HG03039 (cell line): ENCODE results near the gene DAGLA.
"Not testable (repeated sequence)": the region's sequence is repeated elsewhere in the genome, so short reads cannot be mapped to it uniquely, and the experiment has no call there.

Experiments
- ATAC-seq: cut with Tn5 transposase; IDR thresholded peaks from one replicate; pipeline ENCODE4 v1.9.1; 2021; ENCODE audit warnings: mild to moderate bottlenecking, moderate library complexity; ENCODE audit not compliant: unreplicated experiment

Gene DAGLA, protein sequence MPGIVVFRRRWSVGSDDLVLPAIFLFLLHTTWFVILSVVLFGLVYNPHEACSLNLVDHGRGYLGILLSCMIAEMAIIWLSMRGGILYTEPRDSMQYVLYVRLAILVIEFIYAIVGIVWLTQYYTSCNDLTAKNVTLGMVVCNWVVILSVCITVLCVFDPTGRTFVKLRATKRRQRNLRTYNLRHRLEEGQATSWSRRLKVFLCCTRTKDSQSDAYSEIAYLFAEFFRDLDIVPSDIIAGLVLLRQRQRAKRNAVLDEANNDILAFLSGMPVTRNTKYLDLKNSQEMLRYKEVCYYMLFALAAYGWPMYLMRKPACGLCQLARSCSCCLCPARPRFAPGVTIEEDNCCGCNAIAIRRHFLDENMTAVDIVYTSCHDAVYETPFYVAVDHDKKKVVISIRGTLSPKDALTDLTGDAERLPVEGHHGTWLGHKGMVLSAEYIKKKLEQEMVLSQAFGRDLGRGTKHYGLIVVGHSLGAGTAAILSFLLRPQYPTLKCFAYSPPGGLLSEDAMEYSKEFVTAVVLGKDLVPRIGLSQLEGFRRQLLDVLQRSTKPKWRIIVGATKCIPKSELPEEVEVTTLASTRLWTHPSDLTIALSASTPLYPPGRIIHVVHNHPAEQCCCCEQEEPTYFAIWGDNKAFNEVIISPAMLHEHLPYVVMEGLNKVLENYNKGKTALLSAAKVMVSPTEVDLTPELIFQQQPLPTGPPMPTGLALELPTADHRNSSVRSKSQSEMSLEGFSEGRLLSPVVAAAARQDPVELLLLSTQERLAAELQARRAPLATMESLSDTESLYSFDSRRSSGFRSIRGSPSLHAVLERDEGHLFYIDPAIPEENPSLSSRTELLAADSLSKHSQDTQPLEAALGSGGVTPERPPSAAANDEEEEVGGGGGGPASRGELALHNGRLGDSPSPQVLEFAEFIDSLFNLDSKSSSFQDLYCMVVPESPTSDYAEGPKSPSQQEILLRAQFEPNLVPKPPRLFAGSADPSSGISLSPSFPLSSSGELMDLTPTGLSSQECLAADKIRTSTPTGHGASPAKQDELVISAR

DNA sequence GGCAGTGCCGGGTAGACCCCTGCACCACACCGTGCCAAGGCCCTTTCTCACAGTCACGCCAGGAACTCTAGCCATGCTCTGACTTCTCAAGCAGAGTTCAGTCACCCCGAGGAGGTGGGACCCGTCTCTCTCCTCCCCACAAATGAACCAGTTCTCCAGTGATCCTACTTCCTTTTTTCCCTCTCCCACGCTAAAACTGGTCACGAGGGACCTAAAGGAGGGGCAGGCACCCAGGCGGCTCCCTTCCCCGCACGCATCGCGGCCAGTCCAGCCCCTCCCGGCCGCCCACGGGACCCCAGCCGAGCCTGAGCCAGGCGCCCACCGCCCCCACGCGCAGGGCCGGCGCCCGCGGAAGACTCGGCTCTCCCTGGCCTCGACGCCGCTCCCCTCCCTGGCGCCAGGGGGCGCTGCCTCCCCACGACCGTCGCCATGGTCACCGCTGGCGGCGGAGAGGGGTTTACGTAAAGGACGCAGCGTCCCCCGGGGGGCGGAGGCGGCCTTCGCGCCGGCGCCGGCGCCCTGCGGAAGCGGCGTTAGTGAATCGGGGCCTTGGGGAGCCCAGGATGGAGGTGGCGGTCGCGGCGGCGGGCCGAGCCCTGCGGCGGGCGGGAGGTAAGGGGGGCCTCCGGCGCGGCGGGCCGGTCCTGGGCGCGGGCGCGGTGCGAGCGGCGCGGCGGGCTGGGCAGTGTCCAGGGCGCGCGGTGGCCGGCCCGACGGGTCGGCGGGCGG is at the start of gene DAGLA:
DAGLA (plus strand) TSS at position 499 of the 729 bp plus-strand sequence. CDS start 39,765 bp downstream, outside the sequence.
- ATAC-seq, result no peak

GRCh38 chr11:61632096-61632495 is 48.1 kb upstream of the DAGLA start:
- no peak for ATAC-seq

DNA sequence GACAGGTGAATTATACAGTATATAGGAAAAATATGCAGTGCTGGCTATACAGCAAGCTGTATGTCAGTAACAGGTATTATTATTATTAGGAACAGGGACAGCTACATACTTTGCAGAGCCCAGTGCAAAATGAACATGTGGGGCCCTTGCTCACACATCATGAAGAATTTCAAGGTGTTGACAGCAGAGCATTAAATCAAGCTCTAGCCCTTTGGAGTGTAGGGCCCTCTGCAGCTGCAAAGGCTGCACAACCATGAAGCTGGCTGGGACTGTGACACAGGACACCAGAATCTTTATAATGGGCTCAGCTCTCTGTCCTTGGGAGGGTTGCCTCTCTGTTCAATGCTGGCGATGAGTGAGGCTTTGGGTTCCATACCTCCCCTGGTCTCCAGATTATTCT is 44.9 kb upstream of the DAGLA start:
- no peak for ATAC-seq

- no peak for ATAC-seq
Measured at GRCh38 chr11:61635787-61636186, 44.4 kb upstream of the DAGLA start.

- ATAC-seq, result no peak
Measured at GRCh38 chr11:61636676-61637075, 43.5 kb upstream of the DAGLA start.

DNA sequence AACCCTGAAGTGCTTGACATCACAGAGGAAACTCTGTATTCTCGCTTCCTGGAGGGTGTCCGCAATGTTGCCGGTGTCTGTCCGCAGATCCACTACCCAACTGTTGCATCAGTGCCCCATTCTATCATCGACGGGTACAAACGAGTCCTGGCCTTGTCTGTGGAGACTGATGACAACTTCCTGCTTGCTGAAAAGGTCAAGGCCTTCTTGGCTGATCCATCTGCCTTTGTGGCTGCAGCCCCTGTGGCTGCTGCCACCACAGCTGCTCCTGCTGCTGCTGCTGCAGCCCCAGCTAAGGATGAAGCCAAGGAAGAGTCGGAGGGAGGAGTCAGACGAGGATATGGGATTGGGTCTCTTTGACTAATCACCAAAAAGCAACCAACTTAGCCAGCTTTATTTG is 42.9 kb upstream of the DAGLA start:
- no peak for ATAC-seq

DNA sequence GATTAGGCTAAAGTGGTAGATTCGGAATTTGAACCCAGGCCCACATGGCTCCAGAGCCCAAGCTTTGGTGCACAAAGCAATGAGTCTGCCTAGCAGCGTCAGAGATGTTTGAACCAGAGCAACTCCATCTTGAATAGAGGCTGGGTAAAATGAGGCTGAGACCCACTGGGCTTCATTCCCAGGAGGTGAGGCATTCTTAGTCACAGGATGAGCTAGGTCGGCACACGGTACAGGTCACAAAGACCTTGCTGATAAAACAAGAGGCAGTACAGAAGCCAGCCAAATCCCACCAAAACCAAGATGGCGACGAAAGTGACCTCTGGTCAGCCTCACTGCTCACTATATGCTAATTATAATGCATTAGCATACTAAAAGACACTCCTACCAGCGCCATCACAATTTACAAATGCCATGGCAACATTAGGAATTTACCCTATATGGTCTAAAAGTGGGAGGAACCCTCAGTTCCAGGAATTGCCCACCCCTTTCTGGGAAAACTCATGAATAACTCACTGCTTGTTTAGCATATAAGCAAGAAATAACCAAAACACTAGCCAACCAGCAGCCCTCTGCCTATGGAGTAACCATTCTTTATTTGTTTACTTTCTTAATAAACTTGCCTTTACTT is 40.3 kb upstream of the DAGLA start:
- no peak for ATAC-seq

- ATAC-seq, result no peak
Measured at GRCh38 chr11:61642162-61642561, 38.0 kb upstream of the DAGLA start.

GRCh38 chr11:61645179-61645868 is 34.9 kb upstream of the DAGLA start:
- no peak for ATAC-seq

DNA sequence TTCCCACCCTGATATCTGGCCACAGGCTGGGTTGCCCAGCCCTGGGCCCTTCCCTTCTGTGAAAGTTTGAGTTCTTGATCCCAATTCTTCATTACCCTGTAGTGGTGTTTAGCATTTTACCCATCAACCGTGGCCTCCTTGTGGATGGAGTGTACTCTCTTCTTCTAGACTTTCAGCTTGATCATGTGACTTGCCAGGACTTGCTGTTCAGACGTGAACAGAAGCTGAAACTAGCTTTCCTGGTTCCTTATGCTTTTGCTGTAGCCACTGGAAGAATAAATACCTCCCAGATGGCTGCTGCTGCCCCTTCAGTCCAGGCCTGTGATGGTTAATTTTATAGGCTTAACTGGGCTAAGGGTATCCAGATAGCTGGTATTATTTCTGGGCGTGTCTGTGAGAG is 32.7 kb upstream of the DAGLA start:
- ATAC-seq, result no peak

GRCh38 chr11:61650781-61651571 is 29.2 kb upstream of the DAGLA start:
- no peak for ATAC-seq

- no peak for ATAC-seq
Measured at GRCh38 chr11:61652135-61652534, 28.1 kb upstream of the DAGLA start.

GRCh38 chr11:61654397-61654829 is 25.8 kb upstream of the DAGLA start:
- no peak for ATAC-seq

- ATAC-seq, result not testable (repeated sequence)
Measured at GRCh38 chr11:61655266-61656159, 24.7 kb upstream of the DAGLA start.

GRCh38 chr11:61656347-61657077 is 23.7 kb upstream of the DAGLA start:
- ATAC-seq, result no peak

- ATAC-seq, result no peak
Measured at GRCh38 chr11:61657566-61658290, 22.5 kb upstream of the DAGLA start.
